A673 (cell line): ENCODE results near the gene ITGA1. TPM values are rescaled to one million over a fixed set of nuclear protein-coding genes. Genes with fewer than 3 reads are reported as not detected.

Experiments
- BruUV-seq: library from RNA; stranded (reverse); fragments of 400-500 nt; replicated peaks from 2 replicates; lab custom pipeline; 2021; lab: Mats Ljungman, UMichigan
- CTCF ChIA-PET: fragments of 300-600 bp; sonication (Branson Sonifier 250); formaldehyde crosslinking; loops from one replicate; lab custom pipeline; 2022; ENCODE audit warnings: antibody characterized with exemption; lab: Charles Lee
- POLR2A ChIA-PET: fragments of 300-600 bp; sonication (Branson Sonifier 250); formaldehyde crosslinking; loops from one replicate; lab custom pipeline; 2022; ENCODE audit warnings: antibody characterized with exemption; ENCODE audit not compliant: low non-redundant PET; lab: Charles Lee
- DNase-seq: peaks from one replicate; pipeline ENCODE4 v3.0.0-alpha.2; 2015; ENCODE audit warnings: low spot score
- H3K27ac ChIP-seq: fragments of 200-600 bp; sonication (generic); 2 replicates; pipeline ENCODE4 v1.5.1; 2016; ENCODE audit warnings: mixed run types, low read depth, mild to moderate bottlenecking, mixed read lengths, antibody characterized with exemption, low read length; ENCODE audit not compliant: poor library complexity, severe bottlenecking
- H3K27me3 ChIP-seq: fragments of 200-600 bp; sonication (generic); replicated peaks from 2 replicates; pipeline ENCODE4 v1.6.1; 2017; ENCODE audit warnings: mixed run types, low read depth, mild to moderate bottlenecking, mixed read lengths, antibody characterized with exemption, low read length; ENCODE audit not compliant: insufficient read depth, poor library complexity
- H3K36me3 ChIP-seq: fragments of 200-600 bp; sonication (generic); 2 replicates; pipeline ENCODE4 v1.6.1; 2016; ENCODE audit warnings: mixed run types, mild to moderate bottlenecking, mixed read lengths, antibody characterized with exemption, low read length; ENCODE audit not compliant: insufficient read depth, poor library complexity, severe bottlenecking
- H3K4me1 ChIP-seq: fragments of 200-600 bp; sonication (generic); 2 replicates; pipeline ENCODE4 v1.6.1; 2017; ENCODE audit warnings: mixed run types, mild to moderate bottlenecking, mixed read lengths, antibody characterized with exemption, low read length; ENCODE audit not compliant: insufficient read depth, poor library complexity, severe bottlenecking
- H3K4me3 ChIP-seq: fragments of 200-600 bp; sonication (generic); 2 replicates; pipeline ENCODE4 v1.5.1; 2016; ENCODE audit warnings: low read depth, mixed run types, mild to moderate bottlenecking, mixed read lengths, low read length; ENCODE audit not compliant: poor library complexity, severe bottlenecking
- H3K9me3 ChIP-seq: fragments of 200-600 bp; sonication (generic); 2 replicates; pipeline ENCODE4 v1.6.1; 2016; ENCODE audit warnings: mixed run types, low read depth, mild to moderate bottlenecking, mixed read lengths, antibody characterized with exemption, low read length; ENCODE audit not compliant: poor library complexity, severe bottlenecking
- EZH2 ChIP-seq: fragments of 200-600 bp; sonication (generic); IDR thresholded peaks from 2 replicates; pipeline ENCODE4 v1.6.1; 2017; ENCODE audit warnings: borderline replicate concordance, low read depth, mild to moderate bottlenecking, mixed read lengths, antibody characterized with exemption, low read length; ENCODE audit not compliant: poor library complexity, severe bottlenecking
- intact Hi-C: fragments of 100-400 bp; cut with micrococcal nuclease; formaldehyde crosslinking; loops from one replicate; pipeline ENCODE4 v1.10.0; 2022; ENCODE audit not compliant: unreplicated experiment
- total RNA-seq: library from RNA; stranded (reverse); gene quantifications from 2 replicates; pipeline ENCODE4 v1.2.3, GENCODE V29; 2021
- TF ChIP-seq, protein P1 (sequence below): fragments of 300-800, 200-600 bp; sonication (generic); conservative IDR thresholded peaks from 2 replicates; pipeline ENCODE4 v1.5.1; 2017; ENCODE audit warnings: low read depth, mild to moderate bottlenecking, antibody characterized with exemption, low read length, moderate library complexity, mixed read lengths

Gene ITGA1
- total RNA-seq, 1 experiment from 2014 or later = 8.1 TPM

GRCh38 chr5:52796031-52796430, 8.3 kb downstream of the ITGA1 start:
- no peaks in the 10 kb centered on the region for H3K4me1 ChIP-seq
- TF ChIP-seq, protein P1, sequence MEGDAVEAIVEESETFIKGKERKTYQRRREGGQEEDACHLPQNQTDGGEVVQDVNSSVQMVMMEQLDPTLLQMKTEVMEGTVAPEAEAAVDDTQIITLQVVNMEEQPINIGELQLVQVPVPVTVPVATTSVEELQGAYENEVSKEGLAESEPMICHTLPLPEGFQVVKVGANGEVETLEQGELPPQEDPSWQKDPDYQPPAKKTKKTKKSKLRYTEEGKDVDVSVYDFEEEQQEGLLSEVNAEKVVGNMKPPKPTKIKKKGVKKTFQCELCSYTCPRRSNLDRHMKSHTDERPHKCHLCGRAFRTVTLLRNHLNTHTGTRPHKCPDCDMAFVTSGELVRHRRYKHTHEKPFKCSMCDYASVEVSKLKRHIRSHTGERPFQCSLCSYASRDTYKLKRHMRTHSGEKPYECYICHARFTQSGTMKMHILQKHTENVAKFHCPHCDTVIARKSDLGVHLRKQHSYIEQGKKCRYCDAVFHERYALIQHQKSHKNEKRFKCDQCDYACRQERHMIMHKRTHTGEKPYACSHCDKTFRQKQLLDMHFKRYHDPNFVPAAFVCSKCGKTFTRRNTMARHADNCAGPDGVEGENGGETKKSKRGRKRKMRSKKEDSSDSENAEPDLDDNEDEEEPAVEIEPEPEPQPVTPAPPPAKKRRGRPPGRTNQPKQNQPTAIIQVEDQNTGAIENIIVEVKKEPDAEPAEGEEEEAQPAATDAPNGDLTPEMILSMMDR = no peak
- TF ChIP-seq EZH2 = no peak
- no TSS peak for BruUV-seq
- POLR2A ChIA-PET = no interaction called here
- no peaks in the 10 kb centered on the region for H3K27me3 ChIP-seq
- H3K36me3 ChIP-seq = no peaks in the 10 kb centered on the region
- no peak overlapping the region for H3K27ac ChIP-seq
- no peaks in the 10 kb centered on the region for H3K9me3 ChIP-seq
- DNase-seq = no peak
- CTCF ChIA-PET = interaction anchor here (0.8 kb wide), 1 partner anchor 120 kb away, joined by 3 read pairs; no protein-coding TSS in a partner anchor
- intact Hi-C loops = no loop called here
- H3K4me3 ChIP-seq = no peak overlapping the region

DNA sequence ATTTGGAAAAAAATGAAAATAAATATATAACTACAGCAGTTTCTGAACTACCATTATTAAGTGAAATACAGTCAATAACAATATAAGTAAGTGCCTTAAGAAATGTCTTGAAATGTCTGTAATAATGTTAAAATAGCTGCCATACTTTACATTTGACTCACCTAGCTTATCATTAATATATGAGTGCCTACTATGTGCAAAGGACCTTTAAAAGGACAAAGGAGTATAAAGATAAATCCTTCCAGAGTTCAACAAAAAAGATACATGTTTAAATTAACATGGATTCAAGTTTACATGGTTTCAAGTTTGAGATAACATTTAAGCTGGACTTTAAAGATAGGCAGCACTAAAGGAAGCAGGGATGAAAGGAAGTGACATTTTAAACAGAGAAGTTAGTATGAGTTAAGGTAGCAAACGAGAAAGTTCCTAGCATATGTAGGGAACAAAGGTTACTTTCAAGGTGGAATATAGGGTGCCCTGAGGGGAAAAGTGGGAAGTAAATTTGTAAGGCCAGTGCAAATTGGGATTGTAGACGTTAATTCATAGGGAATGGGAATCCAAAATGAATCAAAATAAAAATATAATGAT, 8.9 kb downstream of the ITGA1 start:
- H3K4me3 ChIP-seq = no peak overlapping the region
- no TSS peak for BruUV-seq
- CTCF ChIA-PET = no interaction called here

DNA sequence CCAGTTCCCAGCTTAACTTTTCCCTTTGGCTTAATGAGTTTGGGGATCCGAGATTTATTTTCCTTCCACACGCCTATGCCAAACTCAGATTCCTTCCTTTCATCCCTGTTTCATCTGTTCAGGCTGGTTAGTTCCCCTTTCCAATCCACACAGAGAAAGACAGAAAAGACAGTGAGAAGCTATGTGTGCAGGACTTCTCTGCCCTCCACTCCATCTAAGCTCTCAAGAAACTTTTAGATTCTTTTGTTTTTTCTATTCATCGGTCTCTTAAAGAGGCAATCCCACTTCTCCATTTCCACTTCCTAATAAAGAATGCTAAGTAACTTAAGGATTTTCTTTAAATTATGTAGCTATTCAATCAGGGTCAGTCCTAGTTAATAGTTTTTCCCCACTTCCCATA, 11.2 kb downstream of the ITGA1 start:
- H3K27me3 ChIP-seq = no peaks in the 10 kb centered on the region
- no TSS peak for BruUV-seq
- DNase-seq = no peak
- no peaks in the 10 kb centered on the region for H3K9me3 ChIP-seq
- no peak for TF ChIP-seq EZH2
- TF ChIP-seq, protein P1 = no peak
- peak overlapping the region; percentile 92 for H3K27ac ChIP-seq
- peak overlapping the region; percentile 59 for H3K4me3 ChIP-seq
- H3K36me3 ChIP-seq = peaks cover 14% of the 10 kb centered on the region
- intact Hi-C loops = no loop called here
- CTCF ChIA-PET = interaction anchor here (0.8 kb wide), 1 partner anchor 117 kb away, joined by 4 read pairs; no protein-coding TSS in a partner anchor
- H3K4me1 ChIP-seq = peaks cover 12% of the 10 kb centered on the region
- POLR2A ChIA-PET = no interaction called here

More for the DNA sequence above, 8.9 kb downstream of the ITGA1 start:
- Histone ChIP-seq H3K9me3 (no peaks in the 10 kb centered on the region), H3K36me3 (peaks cover 3% of the 10 kb centered on the region), H3K27me3 (no peaks in the 10 kb centered on the region), H3K27ac (no peak overlapping the region), H3K4me1 (no peaks in the 10 kb centered on the region)
- POLR2A ChIA-PET = no interaction called here
- DNase-seq = no peak
- intact Hi-C loops = no loop called here
- TF ChIP-seq, protein P1 = no peak
- no peak for TF ChIP-seq EZH2
